Mesendoderm (in vitro differentiated cells): ENCODE data around the gene ADGRV1.
"Not testable (repeated sequence)": the region's sequence is repeated elsewhere in the genome, so short reads cannot be mapped to it uniquely, and the experiment has no call there.

Experiments used
- DNase-seq: peaks from one replicate; pipeline ENCODE4 v3.0.0; 2013
- H2AK5ac ChIP-seq: 2 replicates; pipeline ENCODE4 v1.6.1; 2013; ENCODE audit warnings: low read length, inconsistent platforms
- H2BK120ac ChIP-seq: 2 replicates; pipeline ENCODE4 v1.6.1; 2013; ENCODE audit warnings: low read depth, mild to moderate bottlenecking, low read length, moderate library complexity, mixed read lengths
- H2BK15ac ChIP-seq: replicated peaks from 2 replicates; pipeline ENCODE4 v1.6.1; 2013; ENCODE audit warnings: low read depth, mild to moderate bottlenecking, moderate library complexity
- H2BK5ac ChIP-seq: 2 replicates; pipeline ENCODE4 v1.6.1; 2013; ENCODE audit warnings: low read length, inconsistent platforms
- H3K18ac ChIP-seq: 2 replicates; pipeline ENCODE4 v1.6.1; 2013; ENCODE audit warnings: mild to moderate bottlenecking, low read length, mixed read lengths
- H3K23ac ChIP-seq: one replicate; pipeline ENCODE4 v1.6.1; 2013; ENCODE audit warnings: low read length
- H3K27ac ChIP-seq: 2 replicates; pipeline ENCODE4 v1.5.1; 2013; ENCODE audit warnings: low read depth, mild to moderate bottlenecking, inconsistent platforms, low read length, moderate library complexity
- H3K27me3 ChIP-seq: 2 replicates; pipeline ENCODE4 v1.6.1; 2013; ENCODE audit warnings: low read length, control low read depth, mild to moderate bottlenecking, inconsistent platforms; ENCODE audit not compliant: insufficient read depth, poor library complexity
- H3K36me3 ChIP-seq: 2 replicates; pipeline ENCODE4 v1.6.1; 2013; ENCODE audit warnings: low read length, inconsistent platforms; ENCODE audit not compliant: control insufficient read depth, insufficient read depth
- H3K4ac ChIP-seq: one replicate; pipeline ENCODE4 v1.6.1; 2013; ENCODE audit warnings: low read depth, mild to moderate bottlenecking, low read length, moderate library complexity
- H3K4me1 ChIP-seq: 2 replicates; pipeline ENCODE4 v1.6.1; 2013; ENCODE audit warnings: low read depth, low read length, inconsistent platforms; ENCODE audit not compliant: control insufficient read depth
- H3K4me2 ChIP-seq: 2 replicates; pipeline ENCODE4 v1.6.1; 2013; ENCODE audit warnings: low read length
- H3K4me3 ChIP-seq: 2 replicates; pipeline ENCODE4 v1.5.1; 2013; ENCODE audit warnings: mild to moderate bottlenecking, low read length
- H3K56ac ChIP-seq: one replicate; pipeline ENCODE4 v1.6.1; 2013; ENCODE audit warnings: low read length
- H3K79me1 ChIP-seq: 2 replicates; pipeline ENCODE4 v1.6.1; 2013; ENCODE audit warnings: low read length, inconsistent platforms
- H3K79me2 ChIP-seq: 2 replicates; pipeline ENCODE4 v1.6.1; 2013; ENCODE audit warnings: mild to moderate bottlenecking, low read length; ENCODE audit not compliant: control insufficient read depth, insufficient read depth
- H3K9ac ChIP-seq: 2 replicates; pipeline ENCODE4 v1.6.1; 2013; ENCODE audit warnings: low read length, inconsistent platforms
- H4K5ac ChIP-seq: one replicate; pipeline ENCODE4 v1.6.1; 2013; ENCODE audit warnings: low read length
- H4K8ac ChIP-seq: one replicate; pipeline ENCODE4 v1.6.1; 2013; ENCODE audit warnings: low read depth, mild to moderate bottlenecking, control low read depth, low read length, moderate library complexity
- WGBS: extraction: QIAGEN DNeasy Blood & Tissue Kit; methylation state at CpG from one replicate; pipeline ENCODE4 v1.1.7; 2013; ENCODE audit warnings: low lambda C conversion rate, missing lambda C conversion rate; ENCODE audit not compliant: insufficient coverage; ENCODE audit errors: extremely low coverage; 5-methylcytosine and 5-hydroxymethylcytosine counted together

Gene ADGRV1

DNA sequence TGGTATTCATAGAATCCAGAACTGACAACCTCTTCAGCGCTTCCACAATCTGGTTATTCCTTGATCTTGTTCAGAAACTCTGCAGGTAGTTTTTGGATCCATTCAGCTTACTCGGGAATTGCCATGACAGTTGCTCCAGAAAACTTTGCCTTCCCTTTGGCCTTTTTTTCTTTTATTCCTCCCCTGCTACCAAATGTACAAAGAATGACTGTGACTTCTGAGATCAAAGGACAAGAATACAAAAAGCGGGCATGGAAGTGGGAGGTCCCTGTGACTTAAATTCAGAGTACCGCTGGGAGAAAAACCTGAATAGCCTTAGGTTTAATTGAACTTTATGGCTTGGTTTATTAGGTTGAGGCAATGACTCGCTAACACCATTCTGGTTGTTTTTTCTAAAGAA lies 59.5 kb downstream of the ADGRV1 start:
- no peak overlapping the region for H3K4me2 ChIP-seq
- no peak overlapping the region for H3K9ac ChIP-seq
- WGBS: no CpG with 5 or more reads among the region's 5 CpGs
- peaks cover 3% of the 10 kb centered on the region for H3K4me1 ChIP-seq
- no peak overlapping the region for H3K27ac ChIP-seq
- no peak overlapping the region for H2AK5ac ChIP-seq
- no peak for DNase-seq
- no peak overlapping the region for H2BK120ac ChIP-seq
- H3K23ac ChIP-seq: no peak overlapping the region
- no peak overlapping the region for H2BK5ac ChIP-seq
- no peak overlapping the region for H4K8ac ChIP-seq
- no peaks in the 10 kb centered on the region for H3K79me2 ChIP-seq
- H3K36me3 ChIP-seq: no peaks in the 10 kb centered on the region
- H2BK15ac ChIP-seq: no peak overlapping the region
- no peak overlapping the region for H3K4me3 ChIP-seq
- H3K56ac ChIP-seq: no peak overlapping the region
- no peaks in the 10 kb centered on the region for H3K79me1 ChIP-seq
- H3K4ac ChIP-seq: no peak overlapping the region
- no peak overlapping the region for H4K5ac ChIP-seq
- H3K18ac ChIP-seq: no peak overlapping the region
- no peaks in the 10 kb centered on the region for H3K27me3 ChIP-seq

DNA sequence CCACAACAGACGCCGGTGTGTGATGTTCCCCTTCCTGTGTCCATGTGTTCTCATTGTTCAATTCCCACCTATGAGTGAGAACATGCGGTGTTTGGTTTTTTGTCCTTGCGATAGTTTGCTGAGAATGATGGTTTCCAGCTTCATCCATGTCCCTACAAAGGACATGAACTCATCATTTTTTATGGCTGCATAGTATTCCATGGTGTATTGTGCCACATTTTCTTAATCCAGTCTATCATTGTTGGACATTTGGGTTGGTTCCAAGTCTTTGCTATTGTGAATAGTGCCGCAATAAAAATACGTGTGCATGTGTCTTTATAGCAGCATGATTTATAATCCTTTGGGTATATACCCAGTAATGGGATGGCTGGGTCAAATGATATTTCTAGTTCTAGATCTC lies 61.2 kb downstream of the ADGRV1 start:
- not testable (repeated sequence) for H3K79me2 ChIP-seq, H3K27me3 ChIP-seq, H3K23ac ChIP-seq, H2BK5ac ChIP-seq, H3K9ac ChIP-seq, H3K27ac ChIP-seq, H3K4me3 ChIP-seq, H3K4ac ChIP-seq, H2BK120ac ChIP-seq, H3K4me2 ChIP-seq, H2BK15ac ChIP-seq, H3K56ac ChIP-seq, H3K18ac ChIP-seq, H3K4me1 ChIP-seq, DNase-seq, H3K36me3 ChIP-seq, H4K5ac ChIP-seq, H4K8ac ChIP-seq, H2AK5ac ChIP-seq, H3K79me1 ChIP-seq
- WGBS: no CpG with 5 or more reads among the region's 6 CpGs

DNA sequence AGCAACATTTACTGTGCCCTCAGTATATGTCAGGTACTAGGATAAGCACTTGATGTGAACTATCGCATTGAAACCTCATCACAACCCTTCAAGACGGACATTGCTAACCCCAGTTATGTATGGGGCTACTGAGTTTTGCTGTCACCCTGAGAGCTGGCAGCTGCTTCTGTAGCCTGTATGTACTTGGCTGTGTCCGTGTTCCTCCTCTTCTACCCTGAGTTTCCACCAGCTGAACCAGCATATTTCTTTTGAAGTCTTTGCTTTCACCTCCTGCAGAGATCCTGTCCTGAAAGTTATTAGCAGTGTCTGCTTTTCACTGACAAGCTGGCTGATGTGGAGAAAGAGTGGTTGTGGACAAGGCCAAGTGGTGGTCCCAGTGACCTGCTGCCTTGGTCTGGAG lies 63.3 kb downstream of the ADGRV1 start:
- Histone ChIP-seq H2AK5ac (no peak overlapping the region), H3K27ac (no peak overlapping the region), H2BK15ac (no peak overlapping the region), H3K79me1 (no peaks in the 10 kb centered on the region), H3K18ac (no peak overlapping the region), H3K4ac (no peak overlapping the region), H2BK120ac (no peak overlapping the region), H3K4me1 (no peaks in the 10 kb centered on the region), H3K4me2 (no peak overlapping the region), H4K5ac (no peak overlapping the region), H3K9ac (no peak overlapping the region), H3K79me2 (no peaks in the 10 kb centered on the region), H3K4me3 (no peak overlapping the region), H2BK5ac (no peak overlapping the region), H3K56ac (peak overlapping the region; percentile 15), H4K8ac (no peak overlapping the region), H3K27me3 (no peaks in the 10 kb centered on the region), H3K23ac (no peak overlapping the region), H3K36me3 (no peaks in the 10 kb centered on the region)
- no peak for DNase-seq
- WGBS: no CpG with 5 or more reads among the region's 3 CpGs

DNA sequence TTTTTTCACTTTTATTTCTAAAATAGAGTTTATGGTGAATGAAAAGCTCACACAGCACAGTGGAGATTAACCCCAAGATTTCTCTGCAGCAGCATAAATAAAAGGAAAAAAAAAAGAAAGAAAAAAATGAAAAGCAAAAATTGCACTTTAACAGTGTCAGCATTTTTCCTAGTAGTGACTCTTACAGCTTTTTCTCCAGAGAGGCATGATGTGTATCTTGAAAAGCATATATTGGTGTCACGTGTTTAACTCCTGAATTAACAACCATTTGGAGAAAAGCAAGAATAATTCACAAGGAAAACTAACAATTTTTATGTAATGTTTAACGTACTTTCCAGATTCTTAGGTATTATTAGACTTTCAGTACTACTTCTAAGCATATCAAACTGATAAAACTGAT lies 67.9 kb downstream of the ADGRV1 start:
- Histone ChIP-seq H3K56ac (no peak overlapping the region), H3K4ac (no peak overlapping the region), H2BK5ac (no peak overlapping the region), H3K4me3 (no peak overlapping the region), H3K79me2 (no peaks in the 10 kb centered on the region), H3K23ac (no peak overlapping the region), H3K4me1 (no peaks in the 10 kb centered on the region), H2BK15ac (no peak overlapping the region), H3K4me2 (no peak overlapping the region), H2AK5ac (no peak overlapping the region), H4K8ac (no peak overlapping the region), H4K5ac (no peak overlapping the region), H3K27me3 (no peaks in the 10 kb centered on the region), H3K18ac (no peak overlapping the region), H2BK120ac (no peak overlapping the region), H3K9ac (no peak overlapping the region), H3K27ac (no peak overlapping the region), H3K36me3 (no peaks in the 10 kb centered on the region), H3K79me1 (no peaks in the 10 kb centered on the region)
- DNase-seq: no peak
- WGBS: no CpG with 5 or more reads among the region's 2 CpGs

DNA sequence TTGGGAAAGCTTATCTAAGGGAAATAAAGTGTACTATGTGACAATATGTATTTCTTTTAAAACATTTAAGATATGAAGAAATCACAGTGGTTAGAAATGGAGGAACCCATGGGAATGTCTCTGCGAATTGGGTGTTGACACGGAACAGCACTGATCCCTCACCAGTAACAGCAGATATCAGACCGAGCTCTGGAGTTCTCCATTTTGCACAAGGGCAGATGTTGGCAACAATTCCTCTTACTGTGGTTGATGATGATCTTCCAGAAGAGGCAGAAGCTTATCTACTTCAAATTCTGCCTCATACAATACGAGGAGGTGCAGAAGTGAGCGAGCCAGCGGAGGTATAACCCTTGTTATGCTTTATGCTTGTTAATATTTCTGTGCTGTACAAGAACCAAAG lies 69.9 kb downstream of the ADGRV1 start:
- Histone ChIP-seq H3K4me2 (no peak overlapping the region), H4K5ac (no peak overlapping the region), H3K27me3 (no peaks in the 10 kb centered on the region), H2AK5ac (no peak overlapping the region), H2BK15ac (no peak overlapping the region), H2BK5ac (no peak overlapping the region), H3K79me1 (no peaks in the 10 kb centered on the region), H4K8ac (no peak overlapping the region), H3K18ac (no peak overlapping the region), H3K36me3 (no peaks in the 10 kb centered on the region), H3K56ac (no peak overlapping the region), H3K4me1 (no peaks in the 10 kb centered on the region), H3K4ac (no peak overlapping the region), H3K4me3 (no peak overlapping the region), H3K23ac (no peak overlapping the region), H3K79me2 (no peaks in the 10 kb centered on the region), H3K9ac (no peak overlapping the region), H3K27ac (no peak overlapping the region), H2BK120ac (no peak overlapping the region)
- no CpG with 5 or more reads among the region's 6 CpGs for WGBS
- DNase-seq: no peak

DNA sequence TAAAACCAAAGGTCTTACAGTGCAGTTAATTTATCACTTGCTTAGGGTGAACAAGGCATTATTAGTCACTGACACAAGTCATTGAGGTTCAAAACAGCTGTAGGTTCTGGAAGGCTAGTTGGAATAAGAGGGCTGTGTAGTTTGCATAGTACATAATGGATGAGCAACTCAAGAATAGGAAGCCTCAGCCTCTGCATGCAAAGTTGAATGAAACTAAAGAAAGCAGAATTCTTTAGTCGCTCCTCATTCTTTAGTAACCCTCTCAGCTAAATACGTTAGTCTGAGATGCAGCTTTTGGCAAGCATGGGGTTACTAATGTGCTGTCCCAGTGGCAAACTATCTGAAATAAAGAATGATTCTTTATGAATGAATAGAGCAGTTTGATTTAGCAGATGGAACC lies 74.2 kb downstream of the ADGRV1 start:
- DNase-seq: no peak
- H3K9ac ChIP-seq: no peak overlapping the region
- no peak overlapping the region for H2AK5ac ChIP-seq
- H3K79me2 ChIP-seq: no peaks in the 10 kb centered on the region
- H3K4me3 ChIP-seq: no peak overlapping the region
- H2BK15ac ChIP-seq: no peak overlapping the region
- H3K27ac ChIP-seq: no peak overlapping the region
- no peak overlapping the region for H3K18ac ChIP-seq
- H3K4ac ChIP-seq: no peak overlapping the region
- no peaks in the 10 kb centered on the region for H3K36me3 ChIP-seq
- no CpG with 5 or more reads among the region's 2 CpGs for WGBS
- no peak overlapping the region for H4K8ac ChIP-seq
- H3K4me2 ChIP-seq: no peak overlapping the region
- no peak overlapping the region for H2BK120ac ChIP-seq
- H3K79me1 ChIP-seq: no peaks in the 10 kb centered on the region
- no peaks in the 10 kb centered on the region for H3K4me1 ChIP-seq
- no peak overlapping the region for H3K56ac ChIP-seq
- no peak overlapping the region for H4K5ac ChIP-seq
- H2BK5ac ChIP-seq: no peak overlapping the region
- no peaks in the 10 kb centered on the region for H3K27me3 ChIP-seq
- no peak overlapping the region for H3K23ac ChIP-seq
